Measurements from ENCODE around the gene ZBTB20. TPM values are rescaled to one million over a fixed set of nuclear protein-coding genes. Genes with fewer than 3 reads are reported as not detected.

Gene ZBTB20
- polyA plus RNA-seq, 1 of the 3 experiments (the other 2 are of a cell fraction), result 0.43 TPM

DNA sequence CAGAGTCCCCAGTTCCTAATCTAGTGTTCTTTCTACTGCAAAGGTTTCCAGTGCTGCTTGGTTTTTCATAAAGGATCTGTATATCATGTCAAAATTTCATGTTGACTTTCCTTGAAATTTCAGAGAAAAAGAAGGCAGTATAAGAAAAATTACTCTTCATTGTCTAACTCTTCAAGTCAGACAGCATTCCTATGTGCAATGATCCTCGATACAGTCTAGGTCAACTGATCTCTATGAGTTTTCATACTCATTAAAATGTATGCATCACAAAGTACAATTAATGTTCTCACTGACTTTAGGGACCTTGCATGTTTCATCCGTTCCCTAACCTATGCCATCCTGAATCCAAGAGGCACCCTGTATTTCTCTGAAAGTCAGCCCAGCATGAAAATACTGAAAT is 317.3 kb downstream of the ZBTB20 start:
- no peak for TF ChIP-seq SMC3 (IDR thresholded peaks at IDR 0.05; ENCODE audit: low read depth, low read length)
- no peak for TF ChIP-seq FOXJ3 (CRISPR knock-in tag; IDR thresholded peaks at IDR 0.05)
- TF ChIP-seq GABPA (IDR thresholded peaks at IDR 0.05; ENCODE audit: low read depth), result no peak
- no peak for TF ChIP-seq NRF1 (IDR thresholded peaks at IDR 0.05; ENCODE audit: low read depth, low read length)
- no peak for TF ChIP-seq FOSL2 (IDR thresholded peaks at IDR 0.05; ENCODE audit: borderline replicate concordance, low read depth)
- TF ChIP-seq USF2 (IDR thresholded peaks at IDR 0.05; ENCODE audit: borderline replicate concordance, low read depth, low read length), result no peak
- no peak for TF ChIP-seq SIN3A (IDR thresholded peaks at IDR 0.05; ENCODE audit: borderline replicate concordance, low read depth, low read length)
- TF ChIP-seq RCOR1 (IDR thresholded peaks at IDR 0.05; ENCODE audit: low read length), result no peak
- no peak for TF ChIP-seq RAD21 (IDR thresholded peaks at IDR 0.05; ENCODE audit: low read length)
- POLR2A ChIA-PET, result no interaction called here
- Histone ChIP-seq H3F3A (replicated peaks; ENCODE audit: insufficient read depth) (no peaks in the 10 kb centered on the region), H3K4me2 (no peak overlapping the region), H3K36me3 (replicated peaks in 1 of 2; ENCODE audit: control insufficient read depth in 1 of 2, insufficient read depth in 2 of 2, low read length in 1 of 2) (no peaks in the 10 kb centered on the region), H3K9me3 (no peaks in the 10 kb centered on the region), H3K4me1 (ENCODE audit: control insufficient read depth in 1 of 2, insufficient read depth in 2 of 2, low read depth in 1 of 2, low read length in 1 of 2) (peaks cover 0 to 3% of the 10 kb centered on the region in 2 experiments; a peak in 2 of 4 replicates), H3K27ac (ENCODE audit: low read depth in 2 of 2, low read length in 1 of 2) (no peak overlapping the region), H3K9ac (no peak overlapping the region), H4K20me1 (ENCODE audit: insufficient read depth) (no peaks in the 10 kb centered on the region), H2AFZ (ENCODE audit: low read depth) (no peak overlapping the region), H3K79me2 (ENCODE audit: insufficient read depth) (no peaks in the 10 kb centered on the region), H3K27me3 (ENCODE audit: insufficient read depth) (no peaks in the 10 kb centered on the region), H3K9me2 (no peaks in the 10 kb centered on the region), H3K4me3 (ENCODE audit: low read depth in 2 of 2, low read length in 1 of 2) (no peak overlapping the region)
- no peak for DNase-seq
- WGBS (ENCODE audit: low lambda C conversion rate), result 97% methylated on average over 2 of the region's 2 CpGs
- CTCF ChIA-PET, result interaction anchor here (1.5 to 5.7 kb wide), 2 partner anchors 252 to 262 kb away, joined by 4 to 35 read pairs; no protein-coding TSS in a partner anchor

DNA sequence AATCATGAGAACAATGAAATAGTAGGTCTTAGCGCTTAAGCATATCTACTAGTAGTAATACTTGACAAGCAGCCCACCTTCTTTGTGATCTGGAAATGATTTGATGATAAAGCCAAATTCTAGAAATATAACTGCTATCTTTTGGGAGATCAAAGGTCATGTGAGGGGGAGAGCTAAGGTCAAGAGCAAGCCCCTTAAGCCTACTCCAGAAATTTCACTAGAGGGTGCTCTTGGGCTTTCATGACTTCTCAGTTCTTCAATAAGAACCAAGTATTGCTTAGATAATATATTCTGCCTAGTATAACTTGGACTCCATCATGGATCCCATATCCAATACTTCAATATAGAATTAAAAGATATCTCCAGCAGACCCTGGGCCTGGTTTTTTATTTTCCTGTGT is 319.6 kb downstream of the ZBTB20 start:
- no peaks in the 10 kb centered on the region for H3K36me3 ChIP-seq (replicated peaks in 1 of 2; ENCODE audit: control insufficient read depth in 1 of 2, insufficient read depth in 2 of 2, low read length in 1 of 2)
- no peak overlapping the region; a peak in 1 of 4 replicates for H3K4me3 ChIP-seq (ENCODE audit: low read depth in 2 of 2, low read length in 1 of 2)
- no peak overlapping the region for H3K9ac ChIP-seq
- POLR2A ChIA-PET, result no interaction called here
- H4K20me1 ChIP-seq (ENCODE audit: insufficient read depth), result no peaks in the 10 kb centered on the region
- CTCF ChIA-PET, result interaction anchor here (0.6 to 1.7 kb wide), 16 partner anchors 13 to 465 kb away, joined by 3 to 22 read pairs (median 3); partner anchors contain the start of gene ZBTB20
- no peaks in the 10 kb centered on the region for H3K9me2 ChIP-seq
- no peaks in the 10 kb centered on the region for H3K9me3 ChIP-seq
- no peaks in the 10 kb centered on the region for H3K27me3 ChIP-seq (ENCODE audit: insufficient read depth)
- H2AFZ ChIP-seq (ENCODE audit: low read depth), result no peak overlapping the region
- H3K4me1 ChIP-seq (ENCODE audit: control insufficient read depth in 1 of 2, insufficient read depth in 2 of 2, low read depth in 1 of 2, low read length in 1 of 2), result no peaks in the 10 kb centered on the region
- H3F3A ChIP-seq (replicated peaks; ENCODE audit: insufficient read depth), result no peaks in the 10 kb centered on the region
- H3K27ac ChIP-seq (ENCODE audit: low read depth in 2 of 2, low read length in 1 of 2), result no peak overlapping the region
- peak; percentile 38 for DNase-seq
- TF ChIP-seq RAD21 (IDR thresholded peaks at IDR 0.05; ENCODE audit: low read length) (peak; percentile 88), SMC3 (IDR thresholded peaks at IDR 0.05; ENCODE audit: low read depth, low read length) (peak; percentile 70), USF2 (IDR thresholded peaks at IDR 0.05; ENCODE audit: borderline replicate concordance, low read depth, low read length) (no peak), EP300 (IDR thresholded peaks at IDR 0.05; ENCODE audit: borderline replicate concordance in 1 of 2, low read depth in 1 of 2, low read length in 1 of 2) (no peak), RXRA (IDR thresholded peaks at IDR 0.05; ENCODE audit: borderline replicate concordance, low read depth) (no peak), TCF12 (IDR thresholded peaks at IDR 0.05) (no peak), TEAD4 (IDR thresholded peaks at IDR 0.05; ENCODE audit: borderline replicate concordance, insufficient read depth) (no peak), GATA2 (CRISPR knock-in tag; IDR thresholded peaks at IDR 0.05) (0 out of 2 replicates have a peak, but pooled peaks have one; percentile 21)
- TF ChIP-seq, protein P1, sequence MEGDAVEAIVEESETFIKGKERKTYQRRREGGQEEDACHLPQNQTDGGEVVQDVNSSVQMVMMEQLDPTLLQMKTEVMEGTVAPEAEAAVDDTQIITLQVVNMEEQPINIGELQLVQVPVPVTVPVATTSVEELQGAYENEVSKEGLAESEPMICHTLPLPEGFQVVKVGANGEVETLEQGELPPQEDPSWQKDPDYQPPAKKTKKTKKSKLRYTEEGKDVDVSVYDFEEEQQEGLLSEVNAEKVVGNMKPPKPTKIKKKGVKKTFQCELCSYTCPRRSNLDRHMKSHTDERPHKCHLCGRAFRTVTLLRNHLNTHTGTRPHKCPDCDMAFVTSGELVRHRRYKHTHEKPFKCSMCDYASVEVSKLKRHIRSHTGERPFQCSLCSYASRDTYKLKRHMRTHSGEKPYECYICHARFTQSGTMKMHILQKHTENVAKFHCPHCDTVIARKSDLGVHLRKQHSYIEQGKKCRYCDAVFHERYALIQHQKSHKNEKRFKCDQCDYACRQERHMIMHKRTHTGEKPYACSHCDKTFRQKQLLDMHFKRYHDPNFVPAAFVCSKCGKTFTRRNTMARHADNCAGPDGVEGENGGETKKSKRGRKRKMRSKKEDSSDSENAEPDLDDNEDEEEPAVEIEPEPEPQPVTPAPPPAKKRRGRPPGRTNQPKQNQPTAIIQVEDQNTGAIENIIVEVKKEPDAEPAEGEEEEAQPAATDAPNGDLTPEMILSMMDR (IDR thresholded peaks at IDR 0.05), result peak; percentile 78
- WGBS (ENCODE audit: low lambda C conversion rate), result 100% methylated on average over 1 of the region's 1 CpG
- H3K4me2 ChIP-seq, result no peak overlapping the region
- no peaks in the 10 kb centered on the region for H3K79me2 ChIP-seq (ENCODE audit: insufficient read depth)

Measured in SK-N-SH (cell line).